Measurements from ENCODE around the gene KIF1C. TPM values are rescaled to one million over a fixed set of nuclear protein-coding genes. Genes with fewer than 3 reads are reported as not detected.

KIF1C gene
- total RNA-seq, 1 experiment from 2014 or later: 121 TPM

DNA sequence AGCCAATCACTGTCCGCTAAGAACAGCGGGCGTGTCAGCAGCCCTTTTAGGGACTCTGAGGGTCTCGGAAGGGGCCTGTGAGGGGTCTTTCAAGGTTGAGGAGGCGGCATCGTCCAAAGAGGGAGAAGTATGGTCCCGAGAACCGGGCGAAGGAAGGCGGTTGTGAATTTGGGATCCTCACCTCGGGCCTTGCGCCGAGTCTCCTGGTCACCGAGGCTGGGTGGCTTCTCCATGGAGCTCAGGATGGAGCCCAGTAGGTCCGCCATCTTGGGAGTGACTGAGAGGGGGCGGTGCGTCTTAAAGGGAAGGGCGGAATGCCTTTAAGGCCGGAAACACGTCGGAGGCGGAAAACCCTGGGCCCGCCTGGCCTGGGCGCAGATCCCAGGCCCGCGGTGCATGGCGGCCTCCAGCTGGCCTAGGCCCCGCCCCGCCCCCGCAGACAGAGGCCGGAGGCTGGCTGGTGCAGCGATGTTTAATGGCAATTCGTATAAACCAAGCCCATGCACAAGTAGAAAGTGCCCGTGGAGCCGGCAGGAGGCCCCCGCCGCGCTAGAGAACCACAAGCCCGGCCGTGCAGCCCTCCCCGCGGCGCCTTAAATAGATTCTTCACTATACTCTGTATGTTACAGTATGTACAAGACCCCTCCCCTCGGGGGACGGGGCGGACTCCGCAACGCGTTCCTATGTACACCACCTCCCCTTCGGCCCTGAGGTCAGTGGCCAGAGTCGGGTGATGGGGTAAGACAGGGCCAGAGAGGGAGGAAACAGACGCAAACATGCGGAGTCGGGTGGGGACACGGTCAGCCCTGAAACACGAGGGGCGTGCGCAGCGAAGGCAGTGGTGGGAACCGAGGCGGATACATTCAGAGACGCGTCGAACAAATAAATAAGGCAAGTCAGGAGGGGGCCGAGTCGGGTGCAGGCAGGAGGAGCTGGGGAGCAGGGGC, 29.9 kb upstream of the KIF1C start, which contains the start of gene SPAG7:
SPAG7 (minus strand) TSS at position 279 of the 947 bp plus-strand sequence; CDS start at position 266, 13 bp downstream.
- Histone ChIP-seq H3K4me1 (ENCODE audit: control insufficient read depth in 1 of 2, insufficient read depth in 2 of 2, low read length in 2 of 2) (peaks cover 19 to 33% of the 10 kb centered on the region in 2 experiments), H2AFZ (ENCODE audit: low read depth, low read length, poor library complexity, severe bottlenecking) (no peak within 1 kb of the TSS), H3K9me2 (ENCODE audit: insufficient read depth) (no peaks in the 10 kb centered on the region), H3K27ac (ENCODE audit: low read depth, low read length) (peak within 1 kb of the TSS; percentile 96), H4K20me1 (ENCODE audit: insufficient read depth) (no peaks in the 10 kb centered on the region), H3K4me3 (replicated peaks in 1 of 2; ENCODE audit: low read depth in 1 of 2, low read length in 2 of 2) (peak within 1 kb of the TSS; percentile 70 to 79), H3K4me2 (ENCODE audit: low read length) (peak within 1 kb of the TSS; percentile 84), H3K9ac (ENCODE audit: low read length) (peak within 1 kb of the TSS; percentile 80), H3K9me3 (ENCODE audit: control insufficient read depth in 1 of 2, insufficient read depth in 1 of 2, low read depth in 1 of 2, low read length in 2 of 2) (no peaks in the 10 kb centered on the region), H3K36me3 (ENCODE audit: control insufficient read depth in 1 of 2, insufficient read depth in 2 of 2, low read length in 2 of 2) (peaks cover 4 to 13% of the 10 kb centered on the region in 2 experiments; a peak in 3 of 4 replicates), H3K27me3 (ENCODE audit: insufficient read depth, low read length) (no peaks in the 10 kb centered on the region), H3K79me2 (ENCODE audit: insufficient read depth, low read length) (peaks cover 17% of the 10 kb centered on the region; the same call in 1 of the 2 replicates)
- CTCF ChIA-PET: interaction anchor here (1.3 to 2.2 kb wide), 7 partner anchors 10 to 94 kb away, joined by 3 to 12 read pairs (median 7); partner anchors contain the start of genes CAMTA2, CHRNE, RNF167 and SLC25A11
- intact Hi-C loops (cut with micrococcal nuclease): loop anchor here (1.0 kb wide), 4 partner anchors 18 to 59 kb away; partner anchors contain the start of genes CAMTA2, RNF167 and SLC25A11
- POLR2A ChIA-PET: interaction anchor here (0.7 to 5.0 kb wide), 12 partner anchors 11 to 177 kb away, joined by 3 to 45 read pairs (median 8); partner anchors contain the start of genes CAMTA2, ENO3, PFN1 and RNF167
- no peak for TF ChIP-seq CEBPB (IDR thresholded peaks at IDR 0.05; ENCODE audit: low read depth)
- TF ChIP-seq TCF7L2 (IDR thresholded peaks at IDR 0.05; ENCODE audit: borderline replicate concordance, extremely low read depth, insufficient read depth, insufficient read length): peak; percentile 55
- peak; percentile 97 for TF ChIP-seq YY1 (IDR thresholded peaks at IDR 0.05; ENCODE audit: extremely low read depth, insufficient replicate concordance, low read depth, low read length)
- TF ChIP-seq POLR2A (IDR thresholded peaks at IDR 0.05; ENCODE audit: borderline replicate concordance, extremely low read depth, insufficient read depth, insufficient read length): peak; percentile 56
- no peak for TF ChIP-seq EZH2 (IDR thresholded peaks at IDR 0.05)
- TF ChIP-seq, protein P1, sequence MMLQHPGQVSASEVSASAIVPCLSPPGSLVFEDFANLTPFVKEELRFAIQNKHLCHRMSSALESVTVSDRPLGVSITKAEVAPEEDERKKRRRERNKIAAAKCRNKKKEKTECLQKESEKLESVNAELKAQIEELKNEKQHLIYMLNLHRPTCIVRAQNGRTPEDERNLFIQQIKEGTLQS (IDR thresholded peaks at IDR 0.05): no peak
- peak; percentile 84 for TF ChIP-seq POLR2AphosphoS5 (IDR thresholded peaks at IDR 0.05; ENCODE audit: low read depth, low read length)
- peak; percentile 96 for TF ChIP-seq EGR1 (IDR thresholded peaks at IDR 0.05; ENCODE audit: low read depth)
- TF ChIP-seq, protein P2, sequence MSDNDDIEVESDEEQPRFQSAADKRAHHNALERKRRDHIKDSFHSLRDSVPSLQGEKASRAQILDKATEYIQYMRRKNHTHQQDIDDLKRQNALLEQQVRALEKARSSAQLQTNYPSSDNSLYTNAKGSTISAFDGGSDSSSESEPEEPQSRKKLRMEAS (IDR thresholded peaks at IDR 0.05): peak; percentile 91; the same call in 1 of the 2 replicates
- peak; percentile 59 for TF ChIP-seq RAD21 (IDR thresholded peaks at IDR 0.05; ENCODE audit: low read depth)
- peak; percentile 70 for TF ChIP-seq ZFX (IDR thresholded peaks at IDR 0.05)
- TF ChIP-seq, protein P3, sequence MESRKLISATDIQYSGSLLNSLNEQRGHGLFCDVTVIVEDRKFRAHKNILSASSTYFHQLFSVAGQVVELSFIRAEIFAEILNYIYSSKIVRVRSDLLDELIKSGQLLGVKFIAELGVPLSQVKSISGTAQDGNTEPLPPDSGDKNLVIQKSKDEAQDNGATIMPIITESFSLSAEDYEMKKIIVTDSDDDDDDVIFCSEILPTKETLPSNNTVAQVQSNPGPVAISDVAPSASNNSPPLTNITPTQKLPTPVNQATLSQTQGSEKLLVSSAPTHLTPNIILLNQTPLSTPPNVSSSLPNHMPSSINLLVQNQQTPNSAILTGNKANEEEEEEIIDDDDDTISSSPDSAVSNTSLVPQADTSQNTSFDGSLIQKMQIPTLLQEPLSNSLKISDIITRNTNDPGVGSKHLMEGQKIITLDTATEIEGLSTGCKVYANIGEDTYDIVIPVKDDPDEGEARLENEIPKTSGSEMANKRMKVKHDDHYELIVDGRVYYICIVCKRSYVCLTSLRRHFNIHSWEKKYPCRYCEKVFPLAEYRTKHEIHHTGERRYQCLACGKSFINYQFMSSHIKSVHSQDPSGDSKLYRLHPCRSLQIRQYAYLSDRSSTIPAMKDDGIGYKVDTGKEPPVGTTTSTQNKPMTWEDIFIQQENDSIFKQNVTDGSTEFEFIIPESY (IDR thresholded peaks at IDR 0.05; ENCODE audit: extremely low read depth, insufficient replicate concordance, low read length): no peak
- no peak for TF ChIP-seq ZNF274 (IDR thresholded peaks at IDR 0.05; ENCODE audit: low read depth, low read length)
- peak; percentile 95 for TF ChIP-seq SRF (IDR thresholded peaks at IDR 0.05; ENCODE audit: low read depth)
- 0 out of 2 replicates have a peak, but pooled peaks have one; percentile 38 for TF ChIP-seq JUND (IDR thresholded peaks at IDR 0.05)
- 0 out of 2 replicates have a peak, but pooled peaks have one; percentile 20 for TF ChIP-seq SP1 (IDR thresholded peaks at IDR 0.05; ENCODE audit: low read depth)
- no peak for TF ChIP-seq FOSL1 (IDR thresholded peaks at IDR 0.05; ENCODE audit: low read depth)
- TF ChIP-seq, protein P4, sequence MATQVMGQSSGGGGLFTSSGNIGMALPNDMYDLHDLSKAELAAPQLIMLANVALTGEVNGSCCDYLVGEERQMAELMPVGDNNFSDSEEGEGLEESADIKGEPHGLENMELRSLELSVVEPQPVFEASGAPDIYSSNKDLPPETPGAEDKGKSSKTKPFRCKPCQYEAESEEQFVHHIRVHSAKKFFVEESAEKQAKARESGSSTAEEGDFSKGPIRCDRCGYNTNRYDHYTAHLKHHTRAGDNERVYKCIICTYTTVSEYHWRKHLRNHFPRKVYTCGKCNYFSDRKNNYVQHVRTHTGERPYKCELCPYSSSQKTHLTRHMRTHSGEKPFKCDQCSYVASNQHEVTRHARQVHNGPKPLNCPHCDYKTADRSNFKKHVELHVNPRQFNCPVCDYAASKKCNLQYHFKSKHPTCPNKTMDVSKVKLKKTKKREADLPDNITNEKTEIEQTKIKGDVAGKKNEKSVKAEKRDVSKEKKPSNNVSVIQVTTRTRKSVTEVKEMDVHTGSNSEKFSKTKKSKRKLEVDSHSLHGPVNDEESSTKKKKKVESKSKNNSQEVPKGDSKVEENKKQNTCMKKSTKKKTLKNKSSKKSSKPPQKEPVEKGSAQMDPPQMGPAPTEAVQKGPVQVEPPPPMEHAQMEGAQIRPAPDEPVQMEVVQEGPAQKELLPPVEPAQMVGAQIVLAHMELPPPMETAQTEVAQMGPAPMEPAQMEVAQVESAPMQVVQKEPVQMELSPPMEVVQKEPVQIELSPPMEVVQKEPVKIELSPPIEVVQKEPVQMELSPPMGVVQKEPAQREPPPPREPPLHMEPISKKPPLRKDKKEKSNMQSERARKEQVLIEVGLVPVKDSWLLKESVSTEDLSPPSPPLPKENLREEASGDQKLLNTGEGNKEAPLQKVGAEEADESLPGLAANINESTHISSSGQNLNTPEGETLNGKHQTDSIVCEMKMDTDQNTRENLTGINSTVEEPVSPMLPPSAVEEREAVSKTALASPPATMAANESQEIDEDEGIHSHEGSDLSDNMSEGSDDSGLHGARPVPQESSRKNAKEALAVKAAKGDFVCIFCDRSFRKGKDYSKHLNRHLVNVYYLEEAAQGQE (IDR thresholded peaks at IDR 0.05; ENCODE audit: low read depth): no peak
- no peak for TF ChIP-seq CBX3 (IDR thresholded peaks at IDR 0.05; ENCODE audit: low read depth)
- no peak for TF ChIP-seq SIN3A (IDR thresholded peaks at IDR 0.05; ENCODE audit: low read depth)
- RAD21 ChIA-PET (ENCODE audit: low non-redundant PET in 1 of 2, low total read pairs in 2 of 2, uncharacterized antibody in 2 of 2, unreplicated experiment in 2 of 2): interaction anchor here (0.8 to 2.2 kb wide), 4 partner anchors 20 to 59 kb away, joined by 3 to 11 read pairs (median 7); partner anchors contain the start of genes RNF167 (in 2 of the 2), SLC25A11 (in 2 of the 2) and PFN1 (in 1 of the 2)
- peak; percentile 95 for DNase-seq (ENCODE audit: low read depth, low spot score)
- peak; percentile 64 for ATAC-seq
- no TSS peak for BruUV-seq (replicated peaks)
